Adrenal gland (tissue), 5 donors: Measurements from ENCODE around the gene TIGIT.

Source experiments
- CTCF ChIP-seq, 6 experiments: fragments of 450-650 bp in 4 of 6; fragments of 200-600 bp in 2 of 6; sonication (generic) in 1 of 6; IDR thresholded peaks; 1 replicate in 5 of 6; 2 replicates in 1 of 6; pipeline versions ENCODE4 v1.5.1 to v1.8.0; 2016 to 2021; ENCODE audit warnings: antibody characterized with exemption in 6 of 6, mild to moderate bottlenecking in 2 of 6, moderate library complexity in 1 of 6
- POLR2A ChIP-seq, 2 donors: fragments of 450-650 bp; IDR thresholded peaks; one replicate each; pipeline ENCODE4 v1.6.1; 2017; ENCODE audit warnings: antibody characterized with exemption in 2 of 2, mild to moderate bottlenecking in 2 of 2, moderate library complexity in 1 of 2
- donor health status: DM: no; HTN: no; CAD: no.

GRCh38 chr3:114333923-114334240 lies 40.1 kb downstream of the TIGIT start:
- TF ChIP-seq CTCF (IDR thresholded peaks at IDR 0.05) (no peak), POLR2A (IDR thresholded peaks at IDR 0.05) (no peak)
